ENCODE measurements around the gene SLC12A1.

Gene SLC12A1

DNA sequence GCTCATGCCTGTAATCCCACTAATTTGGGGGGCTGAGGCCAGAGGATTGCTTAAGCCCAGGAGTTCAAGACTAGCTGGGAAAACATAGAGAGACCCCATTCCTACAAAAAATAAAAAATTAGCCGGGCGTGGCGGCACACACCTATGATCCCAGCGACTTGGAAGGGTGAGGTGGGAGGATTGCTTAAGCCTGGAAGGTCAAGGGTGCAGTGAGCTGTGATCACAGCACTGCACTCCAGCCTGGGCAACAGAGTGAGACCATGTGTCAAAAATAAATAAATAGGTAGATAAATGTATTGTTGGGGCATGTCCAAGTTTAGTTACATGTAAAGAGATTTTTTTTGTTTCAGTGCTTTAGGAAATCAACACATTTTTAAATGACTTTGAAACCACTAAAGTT is 36.4 kb downstream of the SLC12A1 start:
- DNase-seq (ENCODE audit: low spot score) = no peak

DNA sequence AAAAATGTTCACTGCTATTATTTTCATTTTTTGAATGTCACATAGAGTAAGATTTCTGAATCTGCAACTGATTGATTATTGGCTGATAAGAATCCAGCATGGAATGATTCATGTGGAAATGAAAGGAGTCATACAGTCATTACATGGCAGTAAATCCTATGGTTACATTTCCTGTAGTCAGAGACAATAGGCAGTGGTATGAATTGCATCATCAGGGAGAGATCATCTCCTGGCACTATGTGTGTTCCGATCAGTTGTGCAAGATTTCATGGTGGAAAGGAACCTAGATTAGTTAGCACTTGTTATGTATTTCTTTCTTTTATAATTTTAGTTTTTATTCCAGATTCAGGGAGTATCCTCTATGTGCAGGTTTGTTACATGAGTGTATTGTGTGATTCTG is 38.8 kb downstream of the SLC12A1 start:
- peak; percentile 1 for DNase-seq (ENCODE audit: low spot score)

DNA sequence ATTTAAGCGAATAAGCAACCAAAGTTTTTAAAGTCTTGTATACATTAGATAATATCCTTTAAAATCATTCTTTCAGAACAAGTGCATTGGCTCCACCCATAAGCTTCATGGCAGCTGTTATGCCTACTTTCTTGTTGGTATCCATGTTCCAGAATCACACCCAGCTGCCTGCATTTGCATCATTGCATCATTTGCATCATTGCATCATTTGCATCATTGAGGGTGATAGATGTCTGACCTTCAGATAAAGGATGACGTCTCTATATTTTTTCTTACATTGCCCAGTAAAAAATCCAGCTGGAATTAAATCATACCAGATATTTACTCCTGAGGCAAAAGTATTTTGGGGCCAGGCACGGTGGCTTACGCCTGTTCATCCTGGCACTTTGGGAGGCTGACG is 42.3 kb downstream of the SLC12A1 start:
- no peak for DNase-seq (ENCODE audit: low spot score)

DNA sequence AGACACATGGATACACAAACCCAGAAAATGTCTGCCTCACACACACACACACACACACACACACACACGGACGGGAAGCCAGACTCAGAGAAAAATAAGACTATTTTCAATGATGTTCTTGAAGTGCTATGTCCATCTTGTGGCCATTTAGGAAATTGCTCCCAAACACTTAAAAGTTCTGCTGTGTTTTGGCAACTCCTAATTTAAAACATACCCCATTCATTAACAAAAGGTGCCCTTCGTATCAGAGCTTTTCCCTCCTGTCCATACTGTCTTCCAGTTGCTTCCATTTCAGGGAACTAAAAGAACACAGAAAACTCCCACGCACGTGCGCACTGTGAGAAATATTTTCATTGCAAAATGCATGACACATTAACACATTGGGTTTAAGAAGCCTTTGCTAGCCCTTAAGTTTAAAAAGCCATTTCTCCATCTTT is 44.6 kb downstream of the SLC12A1 start:
- peak; percentile 73 for DNase-seq (ENCODE audit: low spot score)

DNA sequence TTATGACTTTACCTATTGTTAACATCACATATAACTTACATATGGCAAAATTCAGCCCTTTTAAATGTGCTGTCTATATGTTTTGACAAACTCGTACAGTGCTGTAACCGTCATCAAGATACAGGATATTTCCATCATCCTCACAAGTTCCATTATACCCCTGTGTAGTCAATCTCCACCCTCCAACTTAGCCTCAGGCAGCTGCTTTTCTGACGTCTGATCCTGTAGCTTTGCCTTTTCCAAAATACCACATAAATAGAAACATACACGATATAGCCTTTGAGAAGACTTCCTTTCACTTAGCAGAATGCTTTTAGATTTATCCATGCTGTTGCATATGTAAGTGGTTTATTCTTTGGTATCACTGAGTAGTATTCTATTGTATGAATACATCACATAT is 47.1 kb downstream of the SLC12A1 start:
- no peak for DNase-seq (ENCODE audit: low spot score)

DNA sequence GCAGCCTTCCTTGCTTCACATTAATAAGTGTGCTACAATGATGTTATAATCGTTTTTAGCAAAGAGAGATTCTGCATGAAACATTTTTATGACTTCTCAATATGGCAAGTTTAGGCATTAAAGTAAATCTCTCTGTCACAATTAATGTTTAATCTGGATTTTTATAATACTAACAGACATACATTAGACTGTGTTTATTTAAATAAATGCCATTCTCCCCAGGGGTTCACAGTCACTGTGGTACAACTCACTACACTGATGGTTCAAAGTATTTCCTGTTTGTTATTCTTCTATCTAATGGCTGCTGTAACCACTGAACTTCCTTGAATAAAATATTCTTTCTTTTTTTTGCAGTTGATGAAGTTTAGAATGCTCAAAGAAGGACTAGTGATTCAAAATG is 59.0 kb downstream of the SLC12A1 start:
- DNase-seq (ENCODE audit: low spot score) = no peak

DNA sequence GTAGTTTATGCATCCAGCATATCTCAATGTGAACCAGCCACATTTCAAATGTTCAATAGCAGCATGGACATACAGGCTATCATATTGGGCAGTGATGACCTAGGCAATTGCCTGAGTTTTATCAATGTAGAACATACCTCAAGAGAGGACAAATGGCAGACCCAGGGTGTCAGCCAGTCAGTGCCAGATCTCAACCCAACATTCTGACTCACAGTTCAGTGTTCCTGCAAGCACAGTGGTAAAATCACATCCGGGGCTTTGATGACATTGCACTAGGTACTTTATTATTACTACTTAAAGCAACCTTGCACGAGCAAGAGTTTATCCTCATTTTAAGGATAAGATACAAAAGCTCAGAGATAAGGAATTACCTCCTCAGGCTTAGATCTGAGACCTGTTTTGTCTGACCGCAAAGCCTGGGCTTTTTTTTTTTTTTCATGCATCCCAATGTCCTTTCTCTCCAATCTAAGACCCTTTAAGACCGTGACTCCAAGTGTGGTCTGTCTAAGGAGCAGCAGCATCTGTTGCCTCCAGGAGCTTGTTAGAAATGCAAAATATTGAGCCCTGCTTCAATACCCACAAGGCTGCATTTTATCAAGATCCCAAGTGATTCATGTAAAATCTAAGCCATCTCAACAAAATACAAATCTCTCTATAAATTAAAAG is 60.1 kb downstream of the SLC12A1 start:
- DNase-seq (ENCODE audit: low spot score) = peak; percentile 14

DNA sequence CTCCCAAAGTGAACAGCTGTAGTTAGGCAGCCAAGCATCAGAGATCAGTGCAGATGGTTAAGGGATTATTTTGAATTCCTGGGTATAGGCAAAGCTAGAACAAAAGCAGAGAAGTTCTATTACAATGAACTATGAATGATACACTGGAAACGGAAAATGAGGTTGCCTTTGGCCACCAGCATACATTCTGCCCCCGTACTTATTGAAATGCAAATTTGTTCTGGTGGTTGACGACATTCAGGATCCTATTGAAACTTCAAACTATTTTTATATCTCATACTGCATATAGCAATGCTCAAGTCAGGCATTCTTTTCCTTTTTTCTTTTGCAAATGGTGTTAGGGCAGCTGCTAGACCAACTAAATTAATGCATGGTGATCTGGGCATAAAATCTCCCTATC is 61.7 kb downstream of the SLC12A1 start:
- no peak for DNase-seq (ENCODE audit: low spot score)

DNA sequence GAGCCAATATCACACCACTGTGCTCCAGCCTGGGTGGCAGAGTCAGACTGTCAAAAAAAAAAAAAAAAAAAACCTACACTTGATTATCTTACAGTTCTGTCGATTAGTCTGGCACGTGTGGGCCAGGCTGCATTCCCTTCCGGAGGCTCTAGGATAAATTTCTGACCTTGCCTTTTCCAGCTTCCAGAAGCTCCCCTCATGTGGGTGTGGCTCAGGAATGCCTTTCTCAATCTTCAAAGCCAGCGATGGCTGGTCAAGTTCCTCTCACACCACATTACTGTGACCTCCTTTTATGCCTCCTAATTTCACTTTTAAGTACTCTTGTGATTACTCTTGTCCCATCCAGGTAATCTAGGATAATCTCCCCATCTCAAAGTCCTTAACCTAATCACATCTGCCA is 66.9 kb downstream of the SLC12A1 start:
- DNase-seq (ENCODE audit: low spot score) = no peak

DNA sequence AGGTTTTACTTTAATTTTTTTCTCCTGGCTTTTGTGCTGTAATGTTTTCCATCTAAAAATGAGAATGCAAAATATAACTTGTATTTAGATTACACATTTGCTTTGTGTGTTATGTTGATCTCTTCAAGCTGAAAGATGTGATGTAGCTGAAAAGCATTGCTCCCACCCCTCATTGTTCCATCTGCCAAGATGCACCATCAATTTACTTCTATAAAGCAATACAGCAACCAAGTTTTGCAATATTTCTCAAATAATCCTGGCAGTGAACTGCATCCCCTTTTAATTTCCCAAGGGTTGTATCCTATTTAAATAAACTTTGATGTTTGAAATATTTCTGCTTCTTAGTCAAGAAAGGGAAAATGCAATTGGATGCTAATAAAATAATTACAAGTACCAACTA is 72.6 kb downstream of the SLC12A1 start:
- DNase-seq (ENCODE audit: low spot score) = no peak

DNA sequence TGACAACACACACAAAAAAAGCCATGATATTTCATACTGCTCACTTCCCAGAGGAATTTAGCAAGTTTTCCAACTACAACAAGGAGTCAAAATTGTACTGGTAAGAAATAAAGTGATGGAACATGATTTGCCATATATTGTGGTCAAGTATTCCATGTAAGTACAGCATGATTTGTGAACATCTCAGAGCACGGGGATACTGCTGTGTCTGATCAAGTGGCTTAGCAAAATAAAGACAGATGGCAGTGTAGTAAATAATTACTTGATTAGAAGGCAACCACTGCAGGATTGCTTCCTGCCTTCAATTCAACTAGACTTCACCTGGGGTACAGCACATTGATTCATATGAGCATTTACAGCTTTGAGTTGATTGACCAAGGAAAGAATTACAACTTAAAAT is 73.5 kb downstream of the SLC12A1 start:
- no peak for DNase-seq (ENCODE audit: low spot score)

DNA sequence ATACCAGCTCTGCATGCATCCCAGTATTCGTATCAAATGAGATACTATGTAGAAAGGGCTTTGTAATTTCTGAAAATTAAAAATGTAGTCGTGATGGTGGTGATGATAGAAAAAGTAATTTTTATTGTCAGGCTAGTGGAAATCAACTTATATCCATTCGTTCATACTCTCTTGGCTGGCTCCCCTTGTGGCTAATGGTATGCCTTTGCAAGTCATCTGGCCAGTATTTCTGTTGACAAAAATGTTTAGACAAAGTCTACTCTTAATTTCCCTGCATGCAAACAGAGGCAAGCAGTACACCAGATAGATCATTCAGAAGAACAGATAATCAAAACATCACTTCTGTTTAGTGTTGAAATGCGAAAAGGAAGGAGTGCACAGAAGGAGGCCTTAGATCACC is 75.6 kb downstream of the SLC12A1 start:
- no peak for DNase-seq (ENCODE audit: low spot score)

DNA sequence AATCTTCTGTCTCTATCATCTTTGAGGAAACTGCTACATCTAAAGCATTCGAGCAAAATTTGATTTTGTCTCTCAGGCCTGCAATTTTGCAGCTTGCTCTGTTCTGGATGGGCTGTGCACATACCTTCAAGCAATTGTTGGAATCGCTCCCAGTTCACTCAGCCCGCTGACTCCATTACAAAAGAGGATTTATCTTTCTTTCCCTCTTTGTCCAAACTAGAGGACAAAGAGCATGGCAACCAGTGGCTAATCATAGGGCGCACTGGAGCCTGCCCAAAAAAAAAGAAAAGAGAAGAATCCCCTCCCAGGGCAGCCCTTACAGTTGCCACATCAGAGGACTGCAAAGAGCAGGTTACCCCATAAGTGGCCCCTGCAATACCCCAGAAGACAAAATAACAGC is 76.1 kb downstream of the SLC12A1 start:
- DNase-seq (ENCODE audit: low spot score) = no peak

DNA sequence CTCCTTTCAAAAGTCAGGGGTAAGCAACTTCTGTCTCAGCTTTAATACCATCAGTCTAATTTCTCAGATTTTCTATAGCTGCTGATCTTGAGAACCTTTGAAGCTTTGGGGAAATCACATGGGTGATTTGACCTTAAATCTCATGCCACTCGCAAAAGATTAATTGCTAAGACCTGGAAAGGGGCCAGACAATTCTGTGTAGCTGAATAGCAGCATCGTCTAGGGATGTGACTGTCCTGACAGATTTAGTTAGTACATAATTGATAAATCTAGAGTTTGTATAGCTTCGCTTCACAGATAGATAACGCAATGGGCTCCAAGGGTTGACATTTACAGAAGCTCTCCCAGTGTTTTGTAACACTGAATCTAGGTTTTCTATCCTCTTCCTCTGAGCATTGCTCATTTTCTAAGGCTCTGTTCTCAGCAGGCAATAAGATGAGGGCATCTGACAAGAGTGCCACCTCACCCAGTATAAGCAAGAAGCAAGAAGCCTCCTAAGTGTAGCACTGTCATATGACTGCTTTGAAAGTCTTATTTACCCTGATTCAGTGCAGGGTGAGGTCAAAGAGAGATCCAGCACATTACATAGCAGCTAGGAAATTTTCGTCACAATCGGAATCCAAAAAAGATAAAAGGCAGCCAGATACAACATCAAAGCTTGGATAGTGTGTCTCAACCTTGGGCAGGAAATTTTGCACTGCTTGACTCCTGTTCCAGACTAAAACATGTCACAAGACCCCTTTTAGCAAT is 77.5 kb downstream of the SLC12A1 start:
- DNase-seq (ENCODE audit: low spot score) = no peak

DNA sequence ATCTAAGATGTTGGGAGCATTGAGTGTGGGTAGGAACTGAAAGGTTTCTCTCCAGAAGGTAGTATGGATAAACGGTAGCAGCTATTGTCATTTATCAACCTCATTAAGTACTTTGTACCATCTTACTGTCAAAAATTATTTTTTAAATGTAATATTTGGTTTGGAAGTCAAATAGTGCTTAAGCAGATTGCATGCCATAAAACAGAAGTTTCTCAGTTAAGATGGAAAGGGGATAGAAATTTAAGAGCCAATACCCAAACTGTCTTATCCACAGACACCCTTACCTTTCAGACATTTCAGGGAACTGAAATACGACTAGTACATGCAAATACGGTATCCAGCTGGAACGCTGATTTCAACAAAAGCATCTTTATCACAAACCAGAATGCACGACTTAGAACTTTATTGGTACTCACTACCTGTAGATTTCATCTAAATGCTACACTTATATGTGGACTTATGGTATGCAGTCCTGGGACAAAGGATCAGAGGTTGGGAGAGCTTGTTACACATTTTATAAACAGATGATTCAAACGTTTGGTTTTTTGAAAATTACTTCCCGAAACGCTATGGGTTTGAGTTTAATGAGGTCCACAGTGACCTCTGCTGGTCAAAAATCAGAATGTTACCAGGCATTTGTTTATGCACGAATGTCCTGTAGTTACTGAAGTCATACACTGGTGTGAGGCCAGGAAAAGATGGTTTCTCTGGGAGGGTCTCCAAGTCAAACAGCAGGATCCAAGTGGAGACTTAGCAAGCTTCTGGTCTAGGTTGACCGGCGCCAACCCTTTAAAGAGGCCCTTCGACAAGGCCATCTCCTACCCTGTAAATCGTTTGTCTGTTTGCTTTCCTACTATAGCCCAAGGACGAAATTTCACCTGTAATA is 79.5 kb downstream of the SLC12A1 start:
- peak; percentile 75 for DNase-seq (ENCODE audit: low spot score)

DNA sequence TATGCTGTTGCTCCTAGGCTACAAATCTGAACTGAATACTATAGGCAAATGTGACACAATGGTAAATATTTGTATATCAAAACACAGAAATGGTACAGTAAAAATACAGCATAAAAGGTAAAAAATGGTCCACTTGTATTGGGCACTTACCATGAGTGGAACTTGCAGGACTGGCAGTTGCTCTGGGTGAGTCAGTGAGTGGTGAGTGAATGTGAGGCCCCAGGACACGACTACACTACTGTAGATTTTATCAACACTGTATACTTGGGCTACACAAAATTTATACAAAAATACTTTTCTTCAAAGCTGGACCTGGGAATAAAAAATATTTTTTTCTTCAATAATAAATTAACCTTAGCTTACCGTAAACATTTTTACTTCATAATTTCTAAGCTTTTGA is 83.5 kb downstream of the SLC12A1 start:
- DNase-seq (ENCODE audit: low spot score) = no peak

DNA sequence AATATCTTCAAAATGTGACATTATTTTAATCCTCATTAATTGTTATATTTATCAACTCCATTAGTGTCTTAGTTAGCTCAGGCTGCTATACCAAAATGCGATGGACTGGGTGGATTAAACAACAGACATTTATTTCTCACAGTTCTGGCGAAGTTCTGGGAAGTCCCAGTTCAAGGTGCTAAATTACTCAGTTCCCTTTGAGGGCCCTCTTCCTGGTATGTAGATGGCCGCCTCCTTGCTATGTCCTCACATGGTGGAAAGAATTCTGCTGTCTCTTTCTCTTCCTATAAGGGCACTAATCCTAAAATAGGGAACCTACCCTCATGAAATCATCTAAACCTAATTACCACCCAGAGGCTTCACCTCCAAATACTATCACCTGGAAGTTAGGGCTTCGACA is 86.4 kb downstream of the SLC12A1 start:
- no peak for DNase-seq (ENCODE audit: low spot score)

DNA sequence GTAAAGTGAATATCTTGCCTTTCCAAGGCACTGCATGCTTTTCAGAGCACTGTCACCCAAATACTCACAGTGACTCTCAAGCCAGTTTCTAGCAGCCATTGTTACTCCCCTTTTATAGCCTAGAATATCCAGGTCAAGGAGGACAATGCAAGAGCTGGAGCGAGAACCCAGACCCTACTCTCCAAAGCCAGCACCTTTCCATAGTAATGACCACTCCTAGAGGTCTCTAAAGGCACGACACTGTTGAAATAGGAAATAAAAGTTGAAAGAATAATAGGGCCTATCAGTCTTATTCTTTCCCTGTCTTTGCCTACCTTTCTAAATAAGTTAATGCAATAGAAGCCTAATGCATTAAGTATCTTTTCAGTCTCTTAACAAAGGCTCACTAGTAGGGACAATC is 91.6 kb downstream of the SLC12A1 start:
- DNase-seq (ENCODE audit: low spot score) = no peak

DNA sequence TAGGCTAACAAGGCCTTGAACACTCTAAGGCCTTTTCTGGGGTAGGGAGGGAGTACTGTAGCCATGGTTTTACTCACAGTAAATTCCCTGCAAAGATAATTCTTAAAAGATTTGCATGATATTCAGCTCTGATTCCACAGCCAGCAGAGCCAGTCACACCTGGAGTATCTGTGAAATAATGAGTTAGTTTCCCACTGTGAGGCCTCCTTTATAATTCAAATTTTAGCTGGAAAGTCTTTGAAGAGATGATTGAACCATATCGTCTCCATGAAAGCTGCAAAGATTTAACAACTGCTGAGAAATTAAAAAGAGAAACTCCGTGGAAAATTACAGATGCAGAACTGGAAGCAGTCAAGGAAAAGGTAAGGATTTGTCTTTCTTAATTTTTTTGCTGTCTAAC is 92.8 kb downstream of the SLC12A1 start:
- DNase-seq (ENCODE audit: low spot score) = no peak

DNA sequence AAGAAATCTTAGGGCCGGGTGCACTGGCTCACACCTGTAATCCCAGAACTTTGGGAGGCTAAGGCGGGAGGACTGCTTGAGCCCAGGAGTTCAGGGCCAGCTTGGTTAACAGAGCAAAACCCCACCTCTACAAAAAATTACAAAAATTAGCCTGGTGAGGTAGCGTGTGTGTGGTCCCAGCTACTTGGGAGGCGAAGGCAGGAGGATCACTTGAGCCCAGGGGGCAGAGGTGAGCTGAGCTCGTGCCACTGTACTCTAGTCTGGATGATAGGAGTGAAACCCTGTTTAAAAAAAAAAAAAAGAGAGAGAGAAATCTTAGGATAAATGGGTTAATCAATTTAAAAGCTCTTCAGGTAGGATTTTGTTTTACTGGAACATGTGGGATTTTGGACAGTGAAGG is 93.9 kb downstream of the SLC12A1 start:
- DNase-seq (ENCODE audit: low spot score) = no peak

DNA sequence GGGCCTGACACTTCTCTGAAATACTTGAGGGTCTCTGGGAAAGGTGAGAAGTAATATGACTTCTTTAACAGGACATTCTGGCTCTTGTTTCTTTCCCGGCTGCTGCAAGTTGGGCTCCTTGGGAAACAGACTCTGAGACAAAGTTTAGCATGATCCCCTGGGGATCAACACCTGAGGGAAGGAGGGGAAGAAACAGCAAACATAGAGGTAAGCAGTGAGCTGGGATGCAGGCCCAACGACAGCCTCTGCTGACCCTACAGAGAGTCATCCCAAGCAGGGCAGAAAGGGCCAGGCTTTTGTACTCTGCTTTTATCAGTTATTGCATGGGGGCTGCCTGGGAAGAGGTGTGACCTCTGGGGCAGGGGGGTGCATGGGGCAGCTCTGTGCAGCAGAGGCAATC is 98.3 kb downstream of the SLC12A1 start:
- no peak for DNase-seq (ENCODE audit: low spot score)

DNA sequence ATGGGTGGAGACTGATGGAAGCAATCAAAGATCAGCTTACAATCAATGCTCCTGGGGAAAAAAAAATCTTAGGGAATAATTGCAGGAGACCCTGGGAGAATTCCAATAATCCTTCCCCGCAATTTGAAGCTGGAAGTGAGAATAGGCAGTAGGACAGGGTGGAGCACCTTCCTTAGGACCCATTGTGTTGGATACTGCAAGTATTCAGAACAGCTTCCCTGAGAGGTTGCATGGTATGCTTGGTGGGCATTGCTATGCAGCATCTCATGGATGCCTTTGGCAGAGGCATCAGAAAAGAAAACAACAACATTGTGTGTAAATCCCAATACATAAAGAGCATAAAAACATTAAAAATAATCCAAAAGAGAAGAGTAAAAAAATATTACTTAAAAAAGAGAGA is 100.5 kb downstream of the SLC12A1 start:
- no peak for DNase-seq (ENCODE audit: low spot score)

DNA sequence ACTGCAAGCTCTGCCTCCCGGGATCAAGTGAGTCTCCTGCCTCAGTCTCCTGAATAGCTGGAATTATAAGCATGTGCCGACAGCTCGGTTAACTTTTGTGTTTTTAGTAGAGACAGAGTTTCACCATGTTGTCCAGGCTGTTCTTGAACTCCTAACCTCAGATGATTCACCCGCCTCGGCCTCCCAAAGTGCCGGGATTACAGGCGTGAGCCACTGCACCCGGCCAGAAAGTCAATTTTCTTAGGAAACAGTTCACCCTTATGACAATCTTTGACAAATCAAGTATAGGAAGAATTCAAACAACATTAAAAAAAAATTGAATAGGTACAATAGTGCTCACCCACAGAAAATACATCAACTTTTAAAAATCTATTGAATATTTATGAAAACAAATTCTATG is 101.5 kb downstream of the SLC12A1 start:
- no peak for DNase-seq (ENCODE audit: low spot score)

All from RKO (cell line).